K562 (cell line): ENCODE measurements around the gene FXYD1. TPM values are rescaled to one million over a fixed set of nuclear protein-coding genes. Genes with fewer than 3 reads are reported as not detected.

ENCODE experiments used
- CTBP1 ChIP-seq: fragments of 450-650 bp; IDR thresholded peaks from 2 replicates; pipeline ENCODE4 v1.6.1; 2016; ENCODE audit warnings: borderline replicate concordance
- NFYB ChIP-seq: IDR thresholded peaks from 2 replicates; pipeline ENCODE4 v1.6.1; 2011; ENCODE audit warnings: mild to moderate bottlenecking, moderate library complexity; ENCODE audit not compliant: insufficient read length; ENCODE audit errors: extremely low read depth
- REST ChIP-seq, 2 experiments: fragments of 450-650 bp; formaldehyde crosslinking in 1 of 2; IDR thresholded peaks; 2 replicates each; pipeline versions ENCODE4 v1.4.0 to v1.6.1; 2014 to 2020; ENCODE audit warnings: mild to moderate bottlenecking in 2 of 2, borderline replicate concordance in 1 of 2, low read depth in 1 of 2
- polyA plus RNA-seq, 8 experiments: library from polyadenylated mRNA; depleted of rRNA in 4 of 8; stranded (reverse) in 5 of 8; unstranded in 3 of 8; fragments of >200 nt; fragmentation: Nextera tagmentation in 2 of 8; fragmentation: Illumina TruSeq in 1 of 8; extraction: Ambion mirVana in 2 of 8; extraction: Trizol in 1 of 8; gene quantifications; 2 replicates each; pipeline versions ENCODE4 v1.2.1 to v1.2.3, GENCODE V29; 2011 to 2014; ENCODE audit warnings: inconsistent platforms in 1 of 8, missing spikeins in 1 of 8
- total RNA-seq, 7 experiments: library from RNA; depleted of rRNA in 6 of 7; stranded (reverse); fragments of >200 nt in 6 of 7; fragmentation: Illumina TruSeq in 2 of 7; extraction: Trizol in 2 of 7; gene quantifications; 2 replicates each; pipeline versions ENCODE4 v1.2.1 to v1.2.3, GENCODE V29; 2011 to 2021; ENCODE audit warnings: low replicate concordance in 1 of 7

Gene FXYD1
- total and polyA plus RNA-seq, 9 of the 15 experiments (the other 6 are each of a cell fraction or from before 2014, with no cell fraction given), result 0.40 to 3.2 (median 1.8) TPM; not detected in 3

GRCh38 chr19:35161434-35161743, 22.8 kb downstream of the FXYD1 start (continued):
- peak; percentile 74 for TF ChIP-seq NFYB
- TF ChIP-seq CTBP1, result no peak
- TF ChIP-seq REST (IDR thresholded peaks at IDR 0.05; ENCODE audit: borderline replicate concordance), result peak; percentile 35; the same call in 1 of the 2 replicates
- TF ChIP-seq REST (CRISPR knock-in tag; IDR thresholded peaks at IDR 0.05; ENCODE audit: low read depth), result no peak
